ENCODE results near the gene CPNE7.
"Not testable (repeated sequence)": the region's sequence is repeated elsewhere in the genome, so short reads cannot be mapped to it uniquely, and the experiment has no call there.

Gene CPNE7

DNA sequence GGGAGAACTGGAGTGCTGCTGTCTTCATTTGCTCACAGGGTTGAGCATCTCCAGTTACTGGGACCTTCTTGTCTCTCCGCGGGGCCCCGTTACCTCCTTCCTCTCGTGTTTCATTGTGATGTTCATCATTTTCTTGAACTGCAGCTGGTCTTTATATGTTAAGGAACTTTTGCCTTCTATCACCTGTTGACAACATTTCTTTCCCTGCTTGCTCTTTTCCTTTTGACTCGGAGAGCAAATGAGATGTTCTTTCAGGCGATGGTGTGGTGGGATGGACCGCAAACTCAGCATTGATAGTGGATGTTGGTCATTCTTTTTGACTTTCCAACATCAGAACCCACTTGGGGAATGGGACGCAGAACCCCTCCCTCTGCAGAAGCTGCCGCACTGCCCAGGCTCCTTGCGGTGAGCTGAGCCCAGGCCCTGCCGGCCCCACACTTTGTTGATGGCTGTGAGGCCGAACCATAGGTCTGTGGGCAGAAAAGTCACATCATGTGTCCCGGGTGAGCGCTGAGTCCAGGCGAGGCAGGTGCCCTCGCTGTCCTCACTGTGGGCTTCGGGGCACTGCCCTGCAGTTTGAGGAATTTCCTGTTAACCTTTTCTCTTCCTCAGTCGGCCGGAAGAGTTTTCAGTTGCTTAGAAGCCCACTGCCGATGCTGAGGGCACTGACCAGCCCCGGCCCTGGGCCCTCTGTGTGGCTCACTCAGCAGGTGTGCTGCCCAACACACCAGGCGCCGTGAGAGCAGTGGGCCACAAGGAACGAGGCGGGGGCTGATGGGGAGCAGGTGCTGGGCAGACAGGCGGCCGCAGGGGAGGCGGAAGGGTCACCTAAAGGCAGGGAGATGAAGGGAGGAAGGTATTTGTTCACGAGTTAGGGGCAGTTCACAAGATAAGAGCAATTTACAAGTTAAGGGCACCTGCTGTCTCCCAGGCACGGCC, 7.6 kb upstream of the CPNE7 start:
- DNase-seq (ENCODE audit: low read depth), result no peak

DNA sequence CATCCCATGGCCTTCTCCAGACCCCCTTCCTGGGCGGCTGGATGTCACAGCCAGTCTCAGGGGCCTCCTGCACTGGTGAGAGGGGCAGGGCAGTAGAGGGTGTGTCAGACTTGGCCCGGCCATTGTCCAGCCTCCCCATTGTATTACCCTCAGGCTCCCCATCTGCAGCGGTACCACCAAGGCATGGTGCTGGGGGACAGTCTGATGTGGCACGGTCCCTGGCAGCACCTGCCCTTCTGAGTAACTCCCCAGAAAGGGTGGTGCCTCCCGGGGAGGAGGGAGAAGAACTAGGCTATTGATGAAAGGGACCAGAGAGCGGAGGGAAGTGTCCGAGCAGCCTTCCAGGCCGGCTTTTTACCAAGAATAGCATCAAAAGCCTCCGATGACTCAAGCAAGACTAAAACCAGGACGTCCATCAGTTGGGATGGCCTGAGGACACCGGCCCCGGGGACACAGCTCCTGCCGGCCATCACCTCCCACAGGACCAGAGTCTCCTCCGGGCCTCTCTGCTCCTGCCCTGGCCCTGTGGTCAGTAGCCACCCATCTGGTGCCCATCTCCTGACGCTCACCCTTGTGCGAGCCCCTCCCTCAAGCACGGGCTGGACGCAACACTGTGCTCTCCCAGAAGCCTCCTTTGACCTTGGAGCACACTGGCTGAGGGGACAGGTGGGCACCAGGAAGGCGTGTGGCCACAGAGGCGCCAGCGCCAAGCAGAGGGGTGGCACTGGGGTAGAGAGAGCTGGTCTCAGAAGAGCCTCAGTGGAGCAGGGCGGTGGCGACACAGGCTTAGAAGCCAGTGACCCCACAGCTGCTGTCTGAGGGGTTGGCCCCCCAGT, 5.8 kb upstream of the CPNE7 start:
- no peak for DNase-seq (ENCODE audit: low read depth)

DNA sequence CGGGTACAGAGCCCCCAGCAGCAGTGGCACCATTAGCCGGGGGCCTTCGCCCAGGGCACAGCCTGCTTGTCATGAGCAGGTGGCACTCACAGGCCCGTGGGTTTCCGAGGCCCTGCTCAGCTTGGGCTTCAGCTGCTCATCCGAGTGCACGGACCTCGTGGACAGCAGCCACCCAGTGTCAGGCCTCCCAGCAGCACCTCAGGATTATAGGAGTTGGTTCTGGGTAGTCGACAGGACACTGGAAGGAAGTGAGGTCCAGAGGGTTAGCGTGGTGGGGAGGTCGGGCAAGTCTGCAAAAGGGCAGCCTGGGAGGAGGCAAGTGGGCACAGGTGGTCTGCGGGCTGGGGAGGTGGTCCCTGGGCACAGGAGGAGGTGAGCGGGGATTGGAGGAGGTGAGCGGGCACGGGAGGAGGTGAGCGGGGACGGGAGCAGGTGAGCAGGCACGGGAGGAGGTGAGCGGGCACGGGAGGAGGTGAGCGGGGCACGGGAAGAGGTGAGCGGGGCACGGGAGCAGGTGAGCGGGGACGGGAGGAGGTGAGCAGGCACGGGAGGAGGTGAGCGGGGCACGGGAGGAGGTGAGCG, 5.1 kb upstream of the CPNE7 start:
- no peak for DNase-seq (ENCODE audit: low read depth)

DNA sequence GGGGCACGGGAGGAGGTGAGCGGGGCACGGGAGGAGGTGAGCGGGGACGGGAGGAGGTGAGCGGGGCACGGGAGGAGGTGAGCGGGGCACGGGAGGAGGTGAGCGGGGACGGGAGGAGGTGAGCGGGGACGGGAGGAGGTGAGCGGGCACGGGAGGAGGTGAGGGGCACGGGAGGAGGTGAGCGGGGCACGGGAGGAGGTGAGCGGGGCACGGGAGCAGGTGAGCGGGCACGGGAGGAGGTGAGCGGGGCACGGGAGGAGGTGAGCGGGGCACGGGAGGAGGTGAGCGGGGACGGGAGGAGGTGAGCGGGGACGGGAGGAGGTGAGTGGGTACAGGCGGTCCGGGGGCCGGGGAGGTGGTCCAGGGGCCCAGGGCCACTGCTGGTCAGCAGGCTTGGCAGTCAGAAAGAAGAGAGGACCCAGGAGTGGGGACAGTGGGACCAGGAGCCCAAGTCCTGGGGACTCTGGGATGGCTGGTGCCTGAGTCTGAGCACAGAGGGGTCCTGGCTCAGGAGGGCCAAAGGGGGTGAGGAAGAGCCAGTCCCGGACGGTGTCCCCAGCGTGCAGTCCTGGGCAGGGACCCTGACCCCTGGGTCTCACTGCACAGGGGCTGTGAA, 4.5 kb upstream of the CPNE7 start:
- not testable (repeated sequence) for DNase-seq (ENCODE audit: low read depth)

DNA sequence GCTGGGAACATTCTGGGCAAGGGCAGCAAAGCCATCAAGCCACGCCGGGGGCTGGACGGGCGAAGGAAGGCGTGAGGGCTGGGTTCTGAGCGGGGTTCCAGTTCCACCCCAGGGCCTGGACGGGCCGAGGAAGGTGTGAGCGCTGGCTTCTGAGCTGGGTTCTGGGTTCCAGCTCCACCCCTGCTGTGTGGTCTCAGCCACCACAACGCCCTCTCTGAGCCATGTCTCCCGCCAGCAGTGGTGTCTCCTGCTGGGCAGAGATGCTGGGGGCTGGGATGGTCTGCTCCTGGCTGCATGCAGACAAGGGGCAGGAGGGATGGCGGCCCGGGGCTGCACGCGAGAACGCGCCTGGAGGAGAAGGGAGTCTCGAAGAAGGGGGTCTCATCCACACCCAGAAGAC, 3.9 kb upstream of the CPNE7 start:
- no peak for DNase-seq (ENCODE audit: low read depth)

DNA sequence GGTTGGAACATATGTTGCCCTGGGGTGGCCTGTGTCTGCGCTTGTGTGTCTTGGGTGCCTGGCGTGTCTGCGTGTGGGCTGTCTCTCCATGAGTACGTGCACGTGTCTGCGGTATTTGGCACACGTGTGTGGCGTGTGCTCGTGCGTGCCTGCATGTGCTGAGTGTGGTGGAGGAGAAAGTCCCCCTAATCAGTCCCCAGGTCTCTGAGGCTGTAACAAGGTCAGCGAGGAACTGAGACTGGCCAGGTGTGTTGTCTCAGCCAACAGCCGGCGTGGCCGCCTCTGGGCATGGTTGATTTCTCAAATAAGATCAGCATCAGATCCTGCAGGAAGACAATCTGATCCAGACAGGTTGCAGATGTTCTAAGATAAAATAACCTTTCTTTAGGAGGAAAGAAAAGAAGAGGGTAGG, 3.5 kb upstream of the CPNE7 start:
- no peak for DNase-seq (ENCODE audit: low read depth)

DNA sequence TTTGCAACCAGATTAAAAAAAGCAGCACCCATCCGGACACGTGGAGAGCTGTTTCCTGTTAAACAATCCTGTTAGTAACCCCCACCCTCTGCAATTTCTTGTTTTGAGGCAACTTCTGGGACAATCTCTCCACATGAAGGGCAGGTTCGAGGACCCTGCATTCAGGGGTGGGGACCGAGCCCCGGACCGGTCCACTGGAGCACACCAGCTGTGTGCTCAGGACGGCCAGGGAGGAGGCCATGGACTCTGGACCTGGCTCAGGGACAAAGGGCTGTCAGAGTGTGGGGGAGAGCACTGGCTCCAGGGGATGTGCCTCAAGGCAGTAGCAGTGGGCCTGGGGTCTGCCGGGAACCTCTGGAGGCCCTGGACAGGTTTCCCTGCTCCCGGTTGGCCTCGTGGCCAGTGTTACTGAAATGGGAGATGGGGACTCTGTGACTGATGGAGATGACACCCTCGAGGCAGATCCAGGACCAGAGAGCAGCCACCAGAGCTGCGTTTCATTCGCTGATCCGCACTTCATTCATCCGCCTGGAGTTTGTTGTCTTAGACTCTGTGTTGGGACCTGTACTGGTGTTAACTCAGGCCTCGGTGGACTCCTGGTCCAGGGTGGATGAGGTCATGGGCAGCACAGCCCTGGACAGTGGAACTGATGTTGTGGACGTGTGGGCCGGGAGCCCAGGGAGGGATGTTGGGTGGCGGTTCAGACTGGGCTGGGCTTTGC, 2.9 kb upstream of the CPNE7 start:
- no peak for DNase-seq (ENCODE audit: low read depth)

DNA sequence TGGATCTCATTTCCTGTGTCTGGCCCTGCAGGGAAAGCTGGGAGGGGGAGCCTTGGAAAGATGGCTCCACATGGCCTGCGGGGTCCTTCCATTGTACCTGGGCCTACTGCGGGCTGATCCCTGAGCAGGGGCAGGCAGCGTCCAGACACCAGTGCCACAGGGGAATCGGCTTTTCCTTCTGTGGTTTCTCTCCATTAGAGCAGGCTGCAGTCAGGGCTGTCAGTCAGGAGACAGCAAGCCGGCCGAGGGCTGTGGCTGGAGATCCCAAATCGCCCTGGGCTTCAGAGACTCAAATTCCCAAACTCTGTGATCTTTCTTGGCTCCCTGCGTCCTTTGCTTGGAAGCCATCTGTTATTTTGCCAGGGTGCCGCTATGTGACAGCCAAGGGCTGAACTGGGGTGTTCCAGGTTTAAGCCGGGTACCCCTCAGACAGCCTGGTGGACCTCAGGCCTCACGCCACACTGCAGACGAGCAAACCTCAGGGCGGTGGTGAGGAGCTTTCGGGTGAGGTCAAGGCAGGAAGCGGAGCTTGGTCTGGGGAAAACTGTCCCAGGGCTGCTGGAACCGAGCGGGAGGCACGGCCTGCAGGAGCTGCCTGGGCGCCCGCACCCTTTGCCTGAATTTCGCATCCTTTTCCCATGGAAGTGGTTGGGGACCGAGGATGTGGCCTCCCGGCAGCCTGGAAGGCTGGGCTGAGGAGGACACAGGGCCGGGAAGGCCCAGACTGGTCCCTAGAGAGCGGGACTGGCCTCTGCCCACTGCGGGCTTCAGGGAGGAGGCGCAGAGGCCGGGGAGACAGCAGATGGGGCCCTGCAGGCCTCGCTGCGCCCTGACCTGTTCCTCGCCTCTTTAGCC, 1.5 kb upstream of the CPNE7 start:
- DNase-seq (ENCODE audit: low read depth), result no peak

DNA sequence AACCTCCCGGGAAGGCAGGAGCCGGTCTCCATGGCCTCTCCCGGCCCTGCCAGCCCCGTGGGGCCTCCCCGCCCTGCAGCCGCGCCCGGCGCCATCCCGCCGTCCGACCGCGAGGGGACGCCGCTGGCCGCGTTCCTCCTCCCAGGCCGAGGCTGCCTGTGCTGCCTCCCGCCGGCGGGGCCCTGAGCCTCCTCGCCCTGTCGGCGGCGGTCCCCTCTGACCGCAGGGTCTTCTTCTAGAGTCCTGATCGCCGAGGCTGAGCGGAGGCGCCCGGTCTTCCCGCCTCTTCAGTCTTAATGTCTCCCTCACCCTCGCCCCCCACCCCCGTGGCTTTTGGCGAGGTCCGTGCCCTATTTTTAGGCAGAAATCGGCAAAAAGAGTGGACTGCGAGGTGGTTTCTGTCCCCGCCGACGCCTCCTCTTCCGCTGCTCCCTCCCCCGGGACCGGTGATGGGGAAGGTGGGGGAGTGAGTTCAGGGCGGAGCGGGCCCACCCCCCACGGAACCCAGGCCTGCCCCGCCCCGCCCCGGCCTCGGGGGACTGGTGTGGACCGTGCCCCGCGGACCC, 794 bp upstream of the CPNE7 start:
- peak; percentile 41 for DNase-seq (ENCODE audit: low read depth)

DNA sequence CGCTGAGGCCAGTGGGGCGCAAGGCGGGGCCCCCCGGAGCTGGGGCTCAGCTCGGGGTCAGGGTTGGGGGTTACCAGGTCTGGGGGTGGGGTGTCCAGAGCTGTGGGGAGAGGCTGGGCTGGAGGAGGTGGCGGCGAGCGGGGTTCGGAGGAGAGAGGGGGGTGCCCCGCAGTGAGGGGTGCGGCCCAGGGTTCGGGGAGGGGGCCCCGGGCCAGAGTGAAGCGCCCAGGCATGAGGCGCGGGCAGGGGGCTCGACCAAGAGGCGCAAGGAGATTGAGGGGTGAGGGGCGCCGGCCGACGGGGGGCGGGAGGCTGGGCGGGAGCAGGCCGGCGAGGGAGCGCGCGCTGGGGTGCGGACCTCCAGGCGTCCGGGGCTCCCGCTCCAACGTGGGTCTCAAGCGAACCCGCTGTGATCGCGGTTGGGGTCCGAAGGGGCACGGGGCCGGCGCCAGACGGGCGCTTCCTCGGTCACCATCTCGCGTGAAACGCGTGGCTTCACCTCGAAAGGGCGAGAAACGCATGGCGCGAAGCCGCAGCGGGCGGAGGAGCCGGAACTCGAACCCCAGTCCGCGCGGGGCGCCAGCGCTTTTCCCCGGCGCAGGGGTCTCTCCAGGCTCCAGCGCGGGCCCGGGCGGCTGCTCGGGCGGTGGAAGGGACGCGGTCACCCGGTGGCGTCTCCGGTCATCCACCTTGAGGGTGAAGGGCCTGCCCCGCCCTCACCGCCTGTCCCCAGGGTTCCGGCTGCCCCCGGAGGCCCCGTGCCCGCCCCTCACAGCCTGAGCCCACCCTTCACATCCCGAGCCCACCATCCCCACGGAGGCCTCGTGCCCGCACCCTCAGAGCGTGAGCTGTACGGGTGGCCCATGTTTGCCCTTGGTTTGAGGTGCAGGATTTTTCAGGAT, 846 bp downstream of the CPNE7 start:
- DNase-seq (ENCODE audit: low read depth), result no peak

DNA sequence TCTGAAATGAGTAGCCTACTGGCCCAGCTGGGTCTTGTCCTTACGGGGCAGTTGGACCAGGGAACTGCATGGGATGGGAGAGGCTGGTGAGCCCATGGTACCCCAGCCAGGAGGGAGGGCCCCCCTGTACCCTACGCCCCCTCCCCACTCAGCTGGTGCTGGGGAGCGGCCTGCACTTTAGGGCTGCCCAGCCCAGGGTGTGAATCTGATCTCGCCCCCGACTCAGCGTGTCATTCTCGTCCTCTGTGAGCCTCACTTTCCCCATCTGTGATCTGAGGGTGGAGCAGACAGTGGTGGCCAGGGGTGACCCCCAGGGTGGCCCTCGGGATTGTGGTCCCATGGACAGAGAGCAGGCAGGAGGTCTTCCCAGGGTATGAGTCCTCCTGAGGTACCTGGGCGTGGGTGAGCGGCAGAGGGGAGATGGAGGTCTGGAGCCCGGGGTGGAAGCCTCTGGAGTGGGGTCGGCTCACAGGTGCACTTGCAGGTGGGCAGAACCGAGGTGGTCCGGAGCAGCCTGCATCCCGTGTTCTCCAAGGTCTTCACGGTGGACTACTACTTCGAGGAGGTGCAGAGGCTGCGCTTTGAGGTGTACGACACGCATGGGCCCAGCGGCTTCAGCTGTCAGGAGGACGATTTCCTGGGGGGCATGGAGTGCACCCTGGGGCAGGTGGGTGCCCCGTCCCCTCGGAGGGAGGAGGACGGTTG, 1.6 kb downstream of the CPNE7 start:
- DNase-seq (ENCODE audit: low read depth), result no peak

DNA sequence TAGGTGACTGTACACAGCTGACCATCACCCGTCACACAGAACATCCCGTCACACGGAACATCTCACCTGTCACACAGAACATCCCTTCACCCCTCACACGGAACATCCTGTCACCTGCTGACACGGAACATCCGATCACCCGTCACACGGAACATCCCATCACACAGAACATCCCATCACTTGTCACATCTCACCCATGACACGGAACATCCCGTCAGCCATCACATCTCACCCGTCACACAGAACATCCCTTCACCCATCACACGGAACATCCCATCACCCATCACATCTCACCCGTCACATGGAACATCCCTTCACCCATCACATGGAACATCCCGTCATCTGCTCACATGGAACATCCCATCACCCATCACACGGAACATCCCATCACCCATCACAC, 3.8 kb downstream of the CPNE7 start:
- DNase-seq (ENCODE audit: low read depth), result no peak

DNA sequence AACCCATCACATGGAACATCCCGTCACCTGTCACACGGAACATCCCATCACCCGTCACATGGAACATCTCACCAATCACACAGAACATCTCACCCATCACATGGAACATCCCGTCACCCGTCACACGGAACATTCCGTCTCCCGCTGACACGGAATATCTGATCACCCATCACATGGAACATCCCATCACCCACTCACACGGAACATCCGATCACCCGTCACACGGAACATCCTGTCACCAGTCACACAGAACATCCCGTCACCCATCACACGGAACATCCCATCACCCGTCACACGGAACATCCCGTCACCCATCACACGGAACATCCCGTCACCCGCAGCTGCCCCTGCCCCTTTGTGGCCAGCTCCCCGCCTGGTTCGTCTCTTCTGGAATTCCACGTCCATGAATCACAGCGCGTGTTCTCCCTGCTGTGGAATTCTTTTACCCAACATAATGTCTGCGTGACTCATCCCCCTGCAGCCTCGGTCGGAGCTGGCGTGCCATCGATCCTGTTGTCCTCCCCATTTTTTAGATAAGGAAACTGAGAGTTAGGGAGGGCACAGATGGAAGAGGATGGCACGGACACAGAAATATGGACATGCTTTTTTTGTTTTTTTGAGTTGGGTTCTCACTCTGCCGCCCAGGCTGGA, 5.6 kb downstream of the CPNE7 start:
- no peak for DNase-seq (ENCODE audit: low read depth)

DNA sequence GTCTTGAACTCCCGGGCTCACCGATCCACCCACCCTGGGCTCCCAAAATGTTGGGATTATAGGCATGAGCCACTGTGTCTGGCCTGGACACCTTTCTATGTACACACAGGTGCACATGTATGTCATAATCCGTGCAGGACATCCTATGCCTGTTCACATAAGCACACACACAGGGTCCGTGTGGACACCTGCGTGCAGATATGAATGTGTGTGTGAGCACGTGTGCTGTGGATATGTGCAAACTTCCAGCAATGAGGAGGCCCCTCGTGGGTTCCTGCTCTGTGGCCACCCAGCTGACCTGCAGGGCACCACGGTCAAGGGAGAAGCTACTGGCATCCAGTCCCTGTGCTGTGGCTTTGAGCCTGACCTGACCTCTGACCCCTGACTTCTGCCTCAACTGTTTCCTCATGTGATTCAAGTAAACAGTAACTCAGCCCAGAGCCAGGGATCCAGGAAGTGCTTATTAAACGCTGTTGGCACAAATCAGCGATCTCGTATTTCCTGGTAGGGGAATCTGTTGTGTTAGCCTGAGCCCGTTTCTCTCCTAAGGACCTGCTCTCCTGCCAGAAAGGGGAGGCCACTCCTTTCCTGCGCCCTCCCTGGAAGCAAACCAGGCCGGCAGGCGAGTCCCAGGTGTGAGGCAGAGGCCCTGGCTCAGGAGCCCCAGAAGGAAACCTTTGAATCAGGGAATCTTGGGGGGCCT, 6.5 kb downstream of the CPNE7 start:
- DNase-seq (ENCODE audit: low read depth), result no peak

DNA sequence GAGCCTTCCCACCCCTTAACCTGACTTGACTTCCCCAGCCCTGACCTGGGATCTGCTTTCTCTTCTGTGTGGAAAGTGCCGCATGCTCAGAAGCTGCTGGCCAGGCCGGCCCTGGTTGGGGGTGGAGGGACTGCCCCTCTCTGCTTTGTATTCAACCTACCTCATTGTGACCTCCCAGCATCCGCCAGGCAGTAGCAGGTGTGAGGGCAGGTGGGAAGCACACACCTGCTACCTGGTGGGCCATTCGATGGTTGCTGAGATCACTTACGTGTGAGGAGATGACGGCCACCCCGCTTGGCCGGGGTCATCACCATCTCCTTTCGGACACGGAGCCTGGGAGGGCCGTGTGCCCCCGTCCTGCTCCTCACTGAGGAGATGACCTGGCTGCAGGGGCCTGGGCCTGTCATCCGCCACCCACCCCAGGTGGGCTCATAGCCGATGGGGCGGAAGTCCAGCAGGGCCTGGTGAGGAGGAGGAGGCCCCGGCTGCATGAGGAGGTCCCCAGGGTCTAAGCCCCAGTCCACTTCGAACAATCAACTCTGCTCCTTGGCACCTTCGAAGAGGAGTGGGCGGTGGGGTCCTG, 7.1 kb downstream of the CPNE7 start:
- no peak for DNase-seq (ENCODE audit: low read depth)

DNA sequence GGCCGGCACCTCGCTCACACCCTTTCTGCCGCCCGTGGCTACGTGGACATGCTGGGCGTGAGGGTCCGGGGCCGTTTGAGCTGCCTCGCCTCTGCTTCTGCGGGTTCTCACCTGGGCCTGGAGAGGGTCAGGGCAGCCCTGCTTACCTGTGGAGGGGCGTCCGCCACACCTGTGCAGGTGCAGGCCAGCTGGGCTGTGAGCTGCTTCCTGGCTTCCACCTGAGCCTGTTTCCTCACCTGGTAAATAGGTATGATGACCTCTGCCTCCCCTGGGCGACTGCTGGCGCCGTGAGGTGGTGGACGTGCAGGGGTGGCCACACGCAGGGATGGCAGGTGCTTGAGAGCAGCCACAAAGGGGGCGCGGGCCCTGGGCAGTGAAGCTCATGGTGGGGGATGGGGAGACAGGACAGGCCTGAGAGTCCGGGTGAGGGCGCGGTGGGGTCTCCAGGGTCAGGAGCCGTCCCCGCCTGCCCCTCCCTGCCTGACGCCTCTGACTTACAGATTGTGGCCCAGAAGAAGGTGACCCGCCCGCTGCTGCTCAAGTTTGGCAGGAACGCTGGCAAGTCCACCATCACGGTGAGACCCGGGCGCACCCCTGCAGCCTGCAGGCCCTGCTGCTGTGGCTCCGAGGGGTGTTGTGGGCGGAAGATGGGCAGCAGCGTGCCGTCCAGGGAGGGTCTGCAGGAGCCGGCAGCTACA, 7.8 kb downstream of the CPNE7 start:
- DNase-seq (ENCODE audit: low read depth), result no peak

Data from stimulated activated CD8-positive, alpha-beta memory T cell treated with anti-CD3 and anti-CD28 coated beads, Interleukin-4, amount 100 ng/mL, for 24 hours (primary cell).